OCI-LY7 (cell line): Measurements from ENCODE around the gene TMEM164. TPM values are rescaled to one million over a fixed set of nuclear protein-coding genes. Genes with fewer than 3 reads are reported as not detected.

Source experiments
- BruUV-seq: library from RNA; stranded (reverse); fragments of 400-500 nt; replicated peaks from 2 replicates; lab custom pipeline; 2021; lab: Mats Ljungman, UMichigan
- CTCF ChIA-PET: fragments of 300-600 bp; sonication (Branson Sonifier 250); formaldehyde crosslinking; loops from one replicate; lab custom pipeline; 2022; ENCODE audit warnings: antibody characterized with exemption; ENCODE audit not compliant: unreplicated experiment; lab: Charles Lee
- POLR2A ChIA-PET: fragments of 300-600 bp; sonication (Branson Sonifier 250); formaldehyde crosslinking; loops from one replicate; lab custom pipeline; 2022; ENCODE audit warnings: antibody characterized with exemption; lab: Charles Lee
- DNase-seq: peaks from one replicate; pipeline ENCODE4 v3.0.0-alpha.2; 2015; ENCODE audit warnings: low spot score
- H2AFZ ChIP-seq: fragments of 200-600 bp; sonication (generic), shearing (Covaris generic); 2 replicates; pipeline ENCODE4 v1.6.1; 2014; ENCODE audit warnings: mild to moderate bottlenecking, antibody characterized with exemption, low read length, moderate library complexity
- H3K27ac ChIP-seq: fragments of 200-600 bp; sonication (generic); 2 replicates; pipeline ENCODE4 v1.5.1; 2014; ENCODE audit warnings: mixed run types, low read depth, mild to moderate bottlenecking, moderate library complexity, low read length, inconsistent platforms; ENCODE audit not compliant: poor library complexity, severe bottlenecking
- H3K36me3 ChIP-seq: fragments of 200-600 bp; sonication (generic); 2 replicates; pipeline ENCODE4 v1.6.1; 2014; ENCODE audit warnings: mild to moderate bottlenecking, antibody characterized with exemption, low read length, moderate library complexity, mixed read lengths; ENCODE audit not compliant: insufficient read depth
- H3K4me1 ChIP-seq: fragments of 200-600 bp; sonication (generic); 2 replicates; pipeline ENCODE4 v1.5.1; 2014; ENCODE audit warnings: mild to moderate bottlenecking, low read length; ENCODE audit not compliant: insufficient read depth, poor library complexity, severe bottlenecking
- H3K4me2 ChIP-seq: fragments of 200-600 bp; sonication (generic); 2 replicates; pipeline ENCODE4 v1.6.1; 2014; ENCODE audit warnings: mild to moderate bottlenecking, low read length
- H3K4me3 ChIP-seq: fragments of 200-600 bp; sonication (generic); 2 replicates; pipeline ENCODE4 v1.5.1; 2014; ENCODE audit warnings: mild to moderate bottlenecking, low read depth, low read length; ENCODE audit not compliant: poor library complexity, severe bottlenecking
- H3K79me2 ChIP-seq: fragments of 200-600 bp; sonication (generic); 2 replicates; pipeline ENCODE4 v1.6.1; 2016; ENCODE audit warnings: low read depth, mild to moderate bottlenecking, low read length, moderate library complexity, mixed read lengths; ENCODE audit not compliant: insufficient read depth
- H3K9me2 ChIP-seq: fragments of 200-600 bp; sonication (generic); 2 replicates; pipeline ENCODE4 v1.6.1; 2016; ENCODE audit warnings: mild to moderate bottlenecking, low read length, mixed read lengths; ENCODE audit not compliant: insufficient read depth
- H3K9me3 ChIP-seq: fragments of 200-600 bp; sonication (generic); 2 replicates; pipeline ENCODE4 v1.6.1; 2014; ENCODE audit warnings: mild to moderate bottlenecking, mixed run types, low read length, mixed read lengths
- H4K20me1 ChIP-seq: fragments of 200-600 bp; sonication (generic); 2 replicates; pipeline ENCODE4 v1.6.1; 2014; ENCODE audit warnings: mild to moderate bottlenecking, antibody characterized with exemption, low read length, moderate library complexity, mixed read lengths; ENCODE audit not compliant: insufficient read depth
- EZH2phosphoT487 ChIP-seq: fragments of 200-600 bp; sonication (generic); IDR thresholded peaks from 2 replicates; pipeline ENCODE4 v1.6.1; 2018; ENCODE audit warnings: low read depth, borderline replicate concordance, mild to moderate bottlenecking, mixed run types, antibody characterized with exemption, low read length, moderate library complexity, mixed read lengths
- intact Hi-C: fragments of 100-400 bp; cut with micrococcal nuclease; formaldehyde crosslinking; loops from one replicate; pipeline ENCODE4 v1.10.0; 2022; ENCODE audit not compliant: unreplicated experiment
- total RNA-seq, 2 experiments: library from RNA; depleted of rRNA in 1 of 2; stranded (reverse); fragments of >200 nt in 1 of 2; shearing (Covaris generic) in 1 of 2; gene quantifications; 2 replicates each; pipeline ENCODE4 v1.2.3, GENCODE V29; 2014 to 2022
- TF ChIP-seq, protein P1 (sequence below): fragments of 200-600 bp; sonication (generic); conservative IDR thresholded peaks from 2 replicates; pipeline ENCODE4 v1.5.1; 2014; ENCODE audit warnings: mild to moderate bottlenecking, antibody characterized with exemption, low read length, moderate library complexity, mixed read lengths

The TMEM164 gene
- total RNA-seq, 2 experiments from 2014 or later = 7.2 to 11.1 TPM

- Histone ChIP-seq H3K36me3 (no peaks in the 10 kb centered on the region), H3K4me3 (no peak overlapping the region), H4K20me1 (no peaks in the 10 kb centered on the region), H2AFZ (no peak overlapping the region), H3K79me2 (no peaks in the 10 kb centered on the region), H3K9me3 (no peaks in the 10 kb centered on the region), H3K27ac (no peak overlapping the region), H3K4me2 (no peak overlapping the region), H3K4me1 (no peaks in the 10 kb centered on the region), H3K9me2 (no peaks in the 10 kb centered on the region)
- no peak for TF ChIP-seq EZH2phosphoT487
- no peak for DNase-seq
- POLR2A ChIA-PET = no interaction called here
- no TSS peak for BruUV-seq
- intact Hi-C loops = no loop called here
- CTCF ChIA-PET = no interaction called here
Measured at GRCh38 chrX:110025395-110025794, 22.5 kb downstream of the TMEM164 start.

DNA sequence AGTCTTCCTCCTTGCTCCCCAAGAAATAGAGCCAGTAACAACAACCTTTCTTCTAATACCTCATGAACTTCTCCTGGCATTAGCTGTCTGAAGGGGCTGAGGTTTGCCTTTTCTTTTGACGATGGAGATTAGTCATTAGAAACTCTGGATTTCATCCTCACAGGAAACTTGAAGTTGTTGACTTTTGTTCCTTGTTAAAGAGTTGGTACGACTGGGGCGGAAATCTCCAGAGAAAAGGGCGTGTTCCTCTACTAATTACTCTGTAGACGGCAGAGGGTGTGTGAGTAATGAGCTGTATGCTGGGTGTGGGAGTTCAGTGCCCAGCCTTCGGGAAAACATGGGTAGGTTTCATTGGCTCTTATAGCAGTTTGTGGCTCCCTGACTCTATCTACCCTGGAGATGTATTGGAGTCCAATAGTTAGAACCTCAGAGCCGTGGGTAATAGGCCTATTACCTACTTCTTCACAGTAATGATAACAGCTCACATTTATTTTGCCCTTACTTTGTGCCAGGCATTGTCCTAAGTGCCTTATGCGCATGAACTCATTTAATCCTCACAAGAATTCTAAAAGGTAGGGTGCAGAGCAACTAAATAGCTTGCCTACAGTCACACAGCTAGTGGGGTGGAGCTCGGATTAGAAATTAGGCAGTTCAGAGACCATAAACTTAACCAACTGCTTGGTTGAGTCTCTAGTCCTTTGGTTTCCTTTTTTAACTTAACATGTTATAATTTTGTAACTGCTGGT, 23.4 kb downstream of the TMEM164 start:
- CTCF ChIA-PET = interaction anchor here (0.9 kb wide), 1 partner anchor 386 kb away, joined by 3 read pairs; no protein-coding TSS in a partner anchor

DNA sequence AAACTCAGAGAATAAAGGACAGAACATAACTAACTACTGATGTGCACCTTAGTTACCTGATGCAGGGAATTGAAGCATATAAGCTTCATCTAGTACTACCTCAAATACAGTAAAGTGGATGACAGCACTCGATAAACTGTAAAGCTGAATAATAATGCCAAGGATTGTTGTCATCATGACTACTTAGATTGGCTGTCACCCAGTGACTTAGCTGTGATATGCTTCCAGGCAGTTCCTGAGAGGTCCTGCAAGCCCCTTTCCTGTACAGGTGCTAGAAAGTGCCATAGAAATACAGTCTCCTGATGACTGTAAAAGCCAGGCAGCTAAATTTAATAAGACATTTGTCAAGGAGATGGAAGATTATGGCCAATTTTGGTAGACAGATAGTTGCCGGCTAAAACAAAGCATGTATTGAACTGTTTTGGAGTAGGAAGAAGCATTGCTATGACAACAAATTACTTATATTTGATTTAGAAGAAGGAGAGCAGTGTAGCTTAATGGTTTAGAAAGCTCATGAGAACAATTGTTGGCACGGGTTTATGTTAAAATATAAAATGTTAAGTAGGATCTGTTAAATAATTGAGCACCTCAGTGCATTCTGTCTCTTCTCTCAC, 29.7 kb downstream of the TMEM164 start:
- H4K20me1 ChIP-seq = no peaks in the 10 kb centered on the region
- H3K79me2 ChIP-seq = no peaks in the 10 kb centered on the region
- TF ChIP-seq, protein P1, sequence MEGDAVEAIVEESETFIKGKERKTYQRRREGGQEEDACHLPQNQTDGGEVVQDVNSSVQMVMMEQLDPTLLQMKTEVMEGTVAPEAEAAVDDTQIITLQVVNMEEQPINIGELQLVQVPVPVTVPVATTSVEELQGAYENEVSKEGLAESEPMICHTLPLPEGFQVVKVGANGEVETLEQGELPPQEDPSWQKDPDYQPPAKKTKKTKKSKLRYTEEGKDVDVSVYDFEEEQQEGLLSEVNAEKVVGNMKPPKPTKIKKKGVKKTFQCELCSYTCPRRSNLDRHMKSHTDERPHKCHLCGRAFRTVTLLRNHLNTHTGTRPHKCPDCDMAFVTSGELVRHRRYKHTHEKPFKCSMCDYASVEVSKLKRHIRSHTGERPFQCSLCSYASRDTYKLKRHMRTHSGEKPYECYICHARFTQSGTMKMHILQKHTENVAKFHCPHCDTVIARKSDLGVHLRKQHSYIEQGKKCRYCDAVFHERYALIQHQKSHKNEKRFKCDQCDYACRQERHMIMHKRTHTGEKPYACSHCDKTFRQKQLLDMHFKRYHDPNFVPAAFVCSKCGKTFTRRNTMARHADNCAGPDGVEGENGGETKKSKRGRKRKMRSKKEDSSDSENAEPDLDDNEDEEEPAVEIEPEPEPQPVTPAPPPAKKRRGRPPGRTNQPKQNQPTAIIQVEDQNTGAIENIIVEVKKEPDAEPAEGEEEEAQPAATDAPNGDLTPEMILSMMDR = no peak
- TF ChIP-seq EZH2phosphoT487 = no peak
- BruUV-seq = no TSS peak
- no peaks in the 10 kb centered on the region for H3K36me3 ChIP-seq
- no peak overlapping the region for H2AFZ ChIP-seq
- H3K4me2 ChIP-seq = no peak overlapping the region
- DNase-seq = no peak
- H3K4me1 ChIP-seq = no peaks in the 10 kb centered on the region
- H3K9me2 ChIP-seq = no peaks in the 10 kb centered on the region
- no peak overlapping the region for H3K4me3 ChIP-seq
- ChIA-PET CTCF (no interaction called here), POLR2A (interaction anchor here (0.6 to 1.3 kb wide), 4 partner anchors 12 to 186 kb away, joined by 3 to 6 read pairs (median 4); no protein-coding TSS in a partner anchor)
- no peak overlapping the region for H3K27ac ChIP-seq
- intact Hi-C loops = no loop called here
- no peaks in the 10 kb centered on the region for H3K9me3 ChIP-seq

More for the DNA sequence above, 23.4 kb downstream of the TMEM164 start:
- DNase-seq = no peak
- Histone ChIP-seq H3K4me1 (no peaks in the 10 kb centered on the region), H3K36me3 (no peaks in the 10 kb centered on the region), H3K9me3 (no peaks in the 10 kb centered on the region), H3K79me2 (no peaks in the 10 kb centered on the region), H4K20me1 (no peaks in the 10 kb centered on the region), H3K27ac (no peak overlapping the region), H2AFZ (no peak overlapping the region), H3K4me2 (no peak overlapping the region), H3K4me3 (no peak overlapping the region), H3K9me2 (no peaks in the 10 kb centered on the region)
- TF ChIP-seq, protein P1 = no peak
- no peak for TF ChIP-seq EZH2phosphoT487
- BruUV-seq = no TSS peak
- intact Hi-C loops = no loop called here
- POLR2A ChIA-PET = interaction anchor here (1.4 to 1.6 kb wide), 2 partner anchors 19 to 20 kb away, joined by 4 to 13 read pairs; no protein-coding TSS in a partner anchor
